Keratinocyte (primary cell): Measurements from ENCODE around the gene KCNJ3. TPM values are rescaled to one million over a fixed set of nuclear protein-coding genes. Genes with fewer than 3 reads are reported as not detected.

Experiments used
- DNase-seq: peaks from one replicate; pipeline ENCODE4 v3.0.0-alpha.2; 2011; ENCODE audit warnings: low read depth, missing footprints, low spot score
- FAIRE-seq: peaks from 2 replicates; lab custom pipeline; 2011; peaks lifted over from hg19 to GRCh38; lab: Jason Lieb, UNC
- H2AFZ ChIP-seq: 2 replicates; pipeline ENCODE4 v1.6.0; 2012; ENCODE audit warnings: low read length, control low read depth, inconsistent platforms; ENCODE audit not compliant: control insufficient read depth
- H3K27ac ChIP-seq: 2 replicates; pipeline ENCODE4 v1.5.1; 2011; ENCODE audit warnings: low read length; ENCODE audit not compliant: control insufficient read depth, insufficient read depth
- H3K27me3 ChIP-seq: 3 replicates; pipeline ENCODE4 v1.6.0; 2011; ENCODE audit warnings: low read length; ENCODE audit not compliant: control insufficient read depth, insufficient read depth; ENCODE audit errors: extremely low read depth
- H3K36me3 ChIP-seq, 2 experiments: 2 replicates in 1 of 2; 3 replicates in 1 of 2; pipeline ENCODE4 v1.5.1; 2011; ENCODE audit warnings: low read length in 2 of 2, mild to moderate bottlenecking in 1 of 2; ENCODE audit not compliant: control insufficient read depth in 2 of 2, insufficient read depth in 2 of 2; ENCODE audit errors: extremely low read depth in 1 of 2
- H3K4me1 ChIP-seq: 3 replicates; pipeline ENCODE4 v1.5.1; 2011; ENCODE audit warnings: low read length; ENCODE audit not compliant: control insufficient read depth, insufficient read depth; ENCODE audit errors: extremely low read depth
- H3K4me2 ChIP-seq: 3 replicates; pipeline ENCODE4 v1.6.0; 2011; ENCODE audit warnings: low read depth, low read length; ENCODE audit not compliant: control insufficient read depth, insufficient read depth; ENCODE audit errors: extremely low read depth
- H3K4me3 ChIP-seq, 3 experiments: fragments of 200-600 bp in 1 of 3; sonication (generic) in 1 of 3; 2 replicates in 2 of 3; 3 replicates in 1 of 3; pipeline ENCODE4 v1.5.1; 2011 to 2016; ENCODE audit warnings: low read length in 3 of 3, mild to moderate bottlenecking in 3 of 3, control low read depth in 2 of 3, inconsistent platforms in 1 of 3, low read depth in 1 of 3, mixed read lengths in 1 of 3, mixed run types in 1 of 3, moderate library complexity in 1 of 3; ENCODE audit not compliant: control insufficient read depth in 2 of 3, insufficient read depth in 2 of 3; ENCODE audit errors: extremely low read depth in 1 of 3
- H3K79me2 ChIP-seq: 2 replicates; pipeline ENCODE4 v1.6.0; 2012; ENCODE audit warnings: low read length; ENCODE audit not compliant: control insufficient read depth, insufficient read depth
- H3K9ac ChIP-seq: 3 replicates; pipeline ENCODE4 v1.6.0; 2011; ENCODE audit warnings: low read length; ENCODE audit not compliant: control insufficient read depth, insufficient read depth; ENCODE audit errors: extremely low read depth
- H3K9me1 ChIP-seq: 3 replicates; pipeline ENCODE4 v1.6.0; 2011; ENCODE audit warnings: low read length; ENCODE audit not compliant: control insufficient read depth, insufficient read depth; ENCODE audit errors: extremely low read depth
- H3K9me3 ChIP-seq: 2 replicates; pipeline ENCODE4 v1.5.1; 2012; ENCODE audit warnings: low read depth, low read length; ENCODE audit not compliant: control insufficient read depth
- H4K20me1 ChIP-seq: 3 replicates; pipeline ENCODE4 v1.6.0; 2011; ENCODE audit warnings: low read length; ENCODE audit not compliant: control insufficient read depth, insufficient read depth; ENCODE audit errors: extremely low read depth
- CTCF ChIP-seq, 3 experiments: IDR thresholded peaks in 1 of 3; conservative IDR thresholded peaks in 1 of 3; optimal IDR thresholded peaks in 1 of 3; 2 replicates in 2 of 3; 3 replicates in 1 of 3; pipeline versions ENCODE3 to v1.5.1; 2011; ENCODE audit warnings: low read length in 3 of 3, mild to moderate bottlenecking in 3 of 3, moderate library complexity in 2 of 3, control low read depth in 1 of 3, inconsistent platforms in 1 of 3; ENCODE audit not compliant: insufficient read depth in 2 of 3; ENCODE audit errors: extremely low read depth in 1 of 3
- EZH2 ChIP-seq: IDR thresholded peaks from one replicate; pipeline ENCODE4 v1.6.1; 2012; ENCODE audit warnings: inconsistent platforms, mild to moderate bottlenecking, low read length, moderate library complexity
- dilution Hi-C: fragments of 300-500 bp; cut with MboI; formaldehyde crosslinking; loops from one replicate; pipeline ENCODE4 v1.7.0; 2020; ENCODE audit warnings: low sequenced_read_pairs; ENCODE audit not compliant: extremely low pct_ligation_motif_present
- polyA plus RNA-seq, 5 experiments: library from polyadenylated mRNA; depleted of rRNA in 3 of 5; stranded (reverse) in 3 of 5; stranded (forward) in 1 of 5; unstranded in 1 of 5; fragments of >200 nt; gene quantifications; 1 replicate in 1 of 5; 2 replicates in 3 of 5; 3 replicates in 1 of 5; pipeline versions ENCODE4 v1.2.1 to v1.2.3, GENCODE V29; 2011 to 2012; ENCODE audit warnings: missing spikeins in 2 of 5, low read depth in 1 of 5, low replicate concordance in 1 of 5

Gene KCNJ3
- polyA plus RNA-seq, 1 donor (not counting 4 experiments of a cell fraction or from before 2014, with no cell fraction given), result not detected

- Histone ChIP-seq H3K79me2 (no peaks in the 10 kb centered on the region), H3K36me3 (no peaks in the 10 kb centered on the region), H3K4me3 (no peak overlapping the region), H3K9me3 (no peaks in the 10 kb centered on the region), H3K4me1 (no peaks in the 10 kb centered on the region), H3K27me3 (no peaks in the 10 kb centered on the region), H2AFZ (no peak overlapping the region), H4K20me1 (no peaks in the 10 kb centered on the region), H3K4me2 (no peak overlapping the region), H3K27ac (no peak overlapping the region), H3K9ac (no peak overlapping the region), H3K9me1 (no peaks in the 10 kb centered on the region)
- FAIRE-seq (no peak), DNase-seq (no peak)
- dilution Hi-C loops, result no loop called here
- TF ChIP-seq CTCF (optimal IDR thresholded peaks at IDR 0.05 in 1 of 3, IDR thresholded peaks at IDR 0.05 in 1 of 3, conservative IDR thresholded peaks at IDR 0.05 in 1 of 3; ENCODE audit: extremely low read depth in 1 of 3, insufficient read depth in 2 of 3, low read length in 3 of 3), result no peak
- TF ChIP-seq EZH2, result no peak
These were observed 116.4 kb downstream of the KCNJ3 start for GRCh38 chr2:154814856-154815255.

- Histone ChIP-seq H3K79me2 (no peaks in the 10 kb centered on the region), H3K4me1 (no peaks in the 10 kb centered on the region), H3K9ac (no peak overlapping the region), H3K27me3 (no peaks in the 10 kb centered on the region), H2AFZ (no peak overlapping the region), H3K27ac (no peak overlapping the region), H4K20me1 (no peaks in the 10 kb centered on the region), H3K9me1 (no peaks in the 10 kb centered on the region), H3K4me2 (no peak overlapping the region), H3K4me3 (no peak overlapping the region), H3K9me3 (peaks cover 1% of the 10 kb centered on the region), H3K36me3 (no peaks in the 10 kb centered on the region)
- dilution Hi-C loops, result no loop called here
- DNase-seq, result no peak
- FAIRE-seq, result no peak
- no peak for TF ChIP-seq CTCF (optimal IDR thresholded peaks at IDR 0.05 in 1 of 3, IDR thresholded peaks at IDR 0.05 in 1 of 3, conservative IDR thresholded peaks at IDR 0.05 in 1 of 3; ENCODE audit: extremely low read depth in 1 of 3, insufficient read depth in 2 of 3, low read length in 3 of 3)
- TF ChIP-seq EZH2, result no peak
These were observed 126.9 kb downstream of the KCNJ3 start for GRCh38 chr2:154825358-154825757.
